Liver (tissue), 9 donors: ENCODE measurements around the gene PISD. TPM values are rescaled to one million over a fixed set of nuclear protein-coding genes. Genes with fewer than 3 reads are reported as not detected.

ENCODE experiments used
- DNase-seq: peaks from one replicate; pipeline ENCODE4 v3.0.0-alpha.2; 2017; ENCODE audit warnings: low spot score
- H3K27ac ChIP-seq, 2 donors: one replicate each; pipeline ENCODE4 v1.7.0; 2013; ENCODE audit warnings: inconsistent platforms in 2 of 2, low read length in 2 of 2, control low read depth in 1 of 2, low read depth in 1 of 2, mild to moderate bottlenecking in 1 of 2
- H3K27me3 ChIP-seq, 4 donors: one replicate each; pipeline versions ENCODE4 v1.6.1 to v1.7.0; 2013; ENCODE audit warnings: low read length in 3 of 4, inconsistent platforms in 1 of 4, mild to moderate bottlenecking in 1 of 4, moderate library complexity in 1 of 4; ENCODE audit not compliant: control insufficient read depth in 4 of 4, insufficient read depth in 4 of 4
- H3K36me3 ChIP-seq, 4 donors: one replicate each; pipeline versions ENCODE4 v1.6.1 to v1.7.0; 2013; ENCODE audit warnings: low read length in 3 of 4, mild to moderate bottlenecking in 3 of 4, low read depth in 1 of 4, moderate library complexity in 1 of 4; ENCODE audit not compliant: control insufficient read depth in 4 of 4, insufficient read depth in 3 of 4
- H3K4me1 ChIP-seq, 4 donors: one replicate each; pipeline versions ENCODE4 v1.6.1 to v1.7.0; 2013; ENCODE audit warnings: low read length in 3 of 4, mild to moderate bottlenecking in 3 of 4, moderate library complexity in 1 of 4; ENCODE audit not compliant: control insufficient read depth in 4 of 4, insufficient read depth in 4 of 4
- H3K4me3 ChIP-seq, 3 donors: one replicate each; pipeline versions ENCODE4 v1.6.1 to v1.7.0; 2013; ENCODE audit warnings: low read length in 3 of 3, control low read depth in 1 of 3, low read depth in 1 of 3, mild to moderate bottlenecking in 1 of 3
- H3K9ac ChIP-seq, 2 donors: one replicate each; pipeline ENCODE4 v1.7.0; 2013; ENCODE audit warnings: low read length in 2 of 2, mild to moderate bottlenecking in 2 of 2, moderate library complexity in 2 of 2, control low read depth in 1 of 2, low read depth in 1 of 2
- H3K9me3 ChIP-seq, 4 donors: one replicate each; pipeline versions ENCODE4 v1.6.1 to v1.7.0; 2013; ENCODE audit warnings: low read length in 3 of 4; ENCODE audit not compliant: control insufficient read depth in 4 of 4
- ATF3 ChIP-seq: IDR thresholded peaks from 2 replicates; pipeline ENCODE4 v1.6.1; 2016; ENCODE audit warnings: antibody characterized with exemption
- CTCF ChIP-seq: fragments of 150-350 bp; IDR thresholded peaks from 2 replicates; pipeline ENCODE4 v1.5.1; 2017; ENCODE audit warnings: improper control_type of control experiment, low read depth, low read length; ENCODE audit not compliant: missing input control
- EGR1 ChIP-seq, 2 donors: IDR thresholded peaks; 2 replicates each; pipeline ENCODE4 v1.6.1; 2016 to 2018; ENCODE audit warnings: antibody characterized with exemption in 2 of 2, low read depth in 2 of 2
- FOXA1 ChIP-seq: IDR thresholded peaks from 2 replicates; pipeline ENCODE4 v1.6.1; 2016; ENCODE audit warnings: antibody characterized with exemption
- FOXA2 ChIP-seq: IDR thresholded peaks from 2 replicates; pipeline ENCODE4 v1.6.1; 2016; ENCODE audit warnings: antibody characterized with exemption
- GABPA ChIP-seq, 2 donors: IDR thresholded peaks in 1 of 2; conservative IDR thresholded peaks in 1 of 2; 2 replicates each; pipeline ENCODE4 v1.6.1; 2016; ENCODE audit warnings: antibody characterized with exemption in 2 of 2, mild to moderate bottlenecking in 1 of 2, moderate library complexity in 1 of 2
- HNF4A ChIP-seq, 2 donors: conservative IDR thresholded peaks; 2 replicates each; pipeline ENCODE4 v1.6.1; 2016; ENCODE audit warnings: antibody characterized with exemption in 2 of 2, mild to moderate bottlenecking in 2 of 2
- HNF4G ChIP-seq: IDR thresholded peaks from 2 replicates; pipeline ENCODE4 v1.6.1; 2016; ENCODE audit warnings: antibody characterized with exemption
- JUND ChIP-seq, 2 donors: IDR thresholded peaks; 2 replicates each; pipeline ENCODE4 v1.6.1; 2016; ENCODE audit warnings: antibody characterized with exemption in 2 of 2
- MAX ChIP-seq: IDR thresholded peaks from 2 replicates; pipeline ENCODE4 v1.6.1; 2016; ENCODE audit warnings: antibody characterized with exemption
- NR2F2 ChIP-seq: IDR thresholded peaks from 2 replicates; pipeline ENCODE4 v1.6.1; 2016; ENCODE audit warnings: antibody characterized with exemption
- RAD21 ChIP-seq, 2 donors: IDR thresholded peaks; 2 replicates each; pipeline ENCODE4 v1.6.1; 2016; ENCODE audit warnings: antibody characterized with exemption in 2 of 2, mild to moderate bottlenecking in 2 of 2
- REST ChIP-seq: IDR thresholded peaks from 2 replicates; pipeline ENCODE4 v1.6.1; 2016; ENCODE audit warnings: antibody characterized with exemption, mild to moderate bottlenecking
- RXRA ChIP-seq, 2 donors: IDR thresholded peaks; 2 replicates each; pipeline ENCODE4 v1.6.1; 2017 to 2018; ENCODE audit warnings: antibody characterized with exemption in 2 of 2, mild to moderate bottlenecking in 1 of 2
- SP1 ChIP-seq: IDR thresholded peaks from 2 replicates; pipeline ENCODE4 v1.6.1; 2018; ENCODE audit warnings: antibody characterized with exemption, mild to moderate bottlenecking
- TAF1 ChIP-seq: conservative IDR thresholded peaks from 2 replicates; pipeline ENCODE4 v1.6.1; 2016; ENCODE audit warnings: antibody characterized with exemption, mild to moderate bottlenecking
- YY1 ChIP-seq: IDR thresholded peaks from 2 replicates; pipeline ENCODE4 v1.6.1; 2016; ENCODE audit warnings: antibody characterized with exemption, mild to moderate bottlenecking
- ZBTB33 ChIP-seq: IDR thresholded peaks from 2 replicates; pipeline ENCODE4 v1.6.1; 2016; ENCODE audit warnings: antibody characterized with exemption
- WGBS: extraction: QIAGEN DNeasy Blood & Tissue Kit; methylation state at CpG from one replicate; pipeline ENCODE4 v1.1.7; 2013; 5-methylcytosine and 5-hydroxymethylcytosine counted together
- polyA plus RNA-seq, 2 donors: library from polyadenylated mRNA; stranded (reverse) in 1 of 2; unstranded in 1 of 2; fragments of 200-250 nt in 1 of 2; fragments of >200 nt in 1 of 2; fragmentation: Nextera tagmentation in 1 of 2; extraction: Ambion mirVana in 1 of 2; gene quantifications; one replicate each; pipeline versions ENCODE4 v1.2.1 to v1.2.3, GENCODE V29; 2013 to 2015
- total RNA-seq, 2 donors: library from RNA; depleted of rRNA; stranded (reverse); fragments of >200 nt; gene quantifications; one replicate each; pipeline ENCODE4 v1.2.3, GENCODE V29; 2014
- donor health status: healthy.
- donor health status: healthy.
- donor health status: healthy.
- donor health status: healthy.
- donor health status: healthy.

Gene PISD
- total and polyA plus RNA-seq, 4 donors: 14.7 to 28.3 (median 20.4) TPM

GRCh38 chr22:31625257-31625640, 36.8 kb downstream of the PISD start:
- WGBS: 92% methylated on average over 7 of the region's 7 CpGs
- TF ChIP-seq CTCF: no peak
- TF ChIP-seq YY1: no peak
- no peak for TF ChIP-seq HNF4A (conservative IDR thresholded peaks at IDR 0.05)
- no peak for TF ChIP-seq RAD21 (IDR thresholded peaks at IDR 0.05)
- no peak for TF ChIP-seq HNF4G
- no peak for TF ChIP-seq TAF1
- TF ChIP-seq REST: no peak
- no peak for TF ChIP-seq GABPA (IDR thresholded peaks at IDR 0.05 in 1 of 2, conservative IDR thresholded peaks at IDR 0.05 in 1 of 2)
- TF ChIP-seq ZBTB33: no peak
- TF ChIP-seq SP1: no peak
- no peak for TF ChIP-seq FOXA2
- no peaks in the 10 kb centered on the region for H3K9me3 ChIP-seq
- H3K27me3 ChIP-seq: no peaks in the 10 kb centered on the region
- no peak overlapping the region for H3K27ac ChIP-seq
- no peak for DNase-seq
- H3K36me3 ChIP-seq: peaks cover 0 to 20% (median 7%) of the 10 kb centered on the region in 4 donors
- H3K9ac ChIP-seq: no peak overlapping the region
- H3K4me1 ChIP-seq: peaks cover 4 to 27% (median 10%) of the 10 kb centered on the region in 4 donors
- no peak overlapping the region for H3K4me3 ChIP-seq

- Histone ChIP-seq H3K4me3 (no peak overlapping the region), H3K36me3 (peaks cover 3 to 34% (median 10%) of the 10 kb centered on the region in 4 donors), H3K4me1 (peaks cover 0 to 20% (median 5%) of the 10 kb centered on the region in 4 donors), H3K27me3 (no peaks in the 10 kb centered on the region), H3K27ac (no peak overlapping the region), H3K9me3 (no peaks in the 10 kb centered on the region), H3K9ac (no peak overlapping the region)
- 96% methylated on average over 18 of the region's 18 CpGs for WGBS
- DNase-seq: peak; percentile 32
- no peak for TF ChIP-seq TAF1
- no peak for TF ChIP-seq ZBTB33
- TF ChIP-seq HNF4A (conservative IDR thresholded peaks at IDR 0.05): no peak
- no peak for TF ChIP-seq EGR1 (IDR thresholded peaks at IDR 0.05; ENCODE audit: low read depth in 2 of 2)
- TF ChIP-seq RXRA (IDR thresholded peaks at IDR 0.05): no peak
- no peak for TF ChIP-seq FOXA1
- TF ChIP-seq JUND (IDR thresholded peaks at IDR 0.05): no peak
- no peak for TF ChIP-seq ATF3
- TF ChIP-seq NR2F2: no peak
- no peak for TF ChIP-seq HNF4G
- no peak for TF ChIP-seq FOXA2
- TF ChIP-seq MAX: no peak
- no peak for TF ChIP-seq CTCF
- TF ChIP-seq YY1: no peak
- TF ChIP-seq GABPA (IDR thresholded peaks at IDR 0.05 in 1 of 2, conservative IDR thresholded peaks at IDR 0.05 in 1 of 2): no peak
Observed at GRCh38 chr22:31623592-31624304, 38.3 kb downstream of the PISD start.
